T-helper 2 cell treated with Interferon-gamma antibody and Interleukin-4, amounts not matched to agents 5 μg/mL and 100 μg/mL, for 36 hours (primary cell): ENCODE data around the gene PLA2G2C.
A peak's percentile ranks its signal among the peaks of the same experiment; 100 is the strongest.

Source experiments
- DNase-seq: peaks from one replicate; pipeline ENCODE4 v3.0.0; 2021; ENCODE audit warnings: low spot score
- H3K27ac Mint-ChIP-seq: one replicate; pipeline ENCODE4 v1.8.0; 2021; ENCODE audit warnings: mild to moderate bottlenecking, mixed read lengths
- H3K27me3 Mint-ChIP-seq: one replicate; pipeline ENCODE4 v1.8.0; 2021; ENCODE audit warnings: low read depth, mixed read lengths
- H3K36me3 Mint-ChIP-seq: one replicate; pipeline ENCODE4 v1.8.0; 2021; ENCODE audit warnings: low read depth, mixed read lengths
- H3K4me1 Mint-ChIP-seq: one replicate; pipeline ENCODE4 v1.8.0; 2021; ENCODE audit warnings: low read depth, mixed read lengths
- H3K4me3 Mint-ChIP-seq: one replicate; pipeline ENCODE4 v1.8.0; 2022; ENCODE audit warnings: mild to moderate bottlenecking, moderate library complexity, mixed read lengths
- H3K9me3 Mint-ChIP-seq: one replicate; pipeline ENCODE4 v1.8.0; 2021; ENCODE audit warnings: mixed read lengths

The PLA2G2C gene

DNA sequence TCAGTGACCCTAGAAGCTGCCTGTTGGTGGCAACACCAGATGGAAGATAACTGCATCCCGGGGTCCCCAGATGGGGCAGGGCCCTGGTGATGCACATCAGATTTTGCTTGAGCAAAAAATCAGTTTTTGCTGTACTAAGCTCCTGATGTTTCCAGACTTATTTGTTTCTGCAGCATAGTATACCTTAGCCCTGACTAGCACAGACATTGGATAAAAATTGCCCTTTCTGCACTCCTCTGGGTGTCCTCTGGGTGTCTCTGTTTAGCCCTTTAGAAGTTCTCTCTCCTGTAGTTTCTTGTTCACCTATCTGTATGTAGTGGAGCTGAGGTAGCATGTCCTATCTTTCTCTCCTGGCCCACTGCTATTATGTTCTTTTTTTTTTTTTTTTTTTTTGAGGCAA is 30.3 kb upstream of the PLA2G2C start:
- DNase-seq = no peak
- Mint-ChIP-seq H3K4me1 (peaks cover 2% of the 10 kb centered on the region), H3K9me3 (no peaks in the 10 kb centered on the region), H3K27ac (no peak overlapping the region), H3K4me3 (no peak overlapping the region), H3K36me3 (no peaks in the 10 kb centered on the region), H3K27me3 (peaks cover 39% of the 10 kb centered on the region)

- DNase-seq = no peak
- peaks cover 35% of the 10 kb centered on the region for H3K27me3 Mint-ChIP-seq
- H3K4me1 Mint-ChIP-seq = peaks cover 2% of the 10 kb centered on the region
- no peaks in the 10 kb centered on the region for H3K36me3 Mint-ChIP-seq
- no peak overlapping the region for H3K27ac Mint-ChIP-seq
- H3K4me3 Mint-ChIP-seq = no peak overlapping the region
- no peaks in the 10 kb centered on the region for H3K9me3 Mint-ChIP-seq
Observed at GRCh38 chr1:20215716-20216115, 29.4 kb upstream of the PLA2G2C start.

DNA sequence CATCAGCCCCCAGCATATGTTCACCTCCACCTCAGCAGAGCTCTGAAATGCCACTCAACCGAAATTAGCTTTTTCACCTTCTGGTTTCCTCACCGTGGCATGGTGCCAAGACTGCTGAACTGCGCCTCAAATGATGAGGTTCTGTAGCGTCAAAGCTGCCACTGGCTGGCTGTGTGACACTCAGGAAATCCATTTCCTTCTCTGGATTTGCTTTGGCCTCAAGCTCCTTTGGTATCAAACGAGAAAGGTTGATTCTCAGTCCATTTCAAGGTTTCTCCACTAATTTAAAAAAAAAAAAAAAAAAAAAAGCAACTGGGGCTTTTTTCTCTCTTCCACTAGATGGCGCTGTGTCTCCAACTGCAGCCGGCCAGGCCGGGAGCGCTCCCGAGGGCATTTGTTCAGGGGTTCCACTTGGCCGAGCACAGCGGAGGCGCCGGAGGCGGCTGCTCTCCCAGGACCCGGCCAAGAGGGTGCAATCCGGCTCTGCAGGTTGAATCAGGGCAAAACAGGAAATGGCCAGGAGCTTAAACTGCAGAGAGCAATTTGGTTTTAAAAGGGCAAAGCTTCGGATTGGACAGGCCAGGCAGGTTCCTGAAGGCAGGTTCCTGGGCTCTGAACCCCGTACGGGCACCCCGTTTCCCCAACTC is 26.5 kb upstream of the PLA2G2C start:
- Mint-ChIP-seq H3K4me1 (peaks cover 2% of the 10 kb centered on the region), H3K27ac (no peak overlapping the region), H3K27me3 (peaks cover 36% of the 10 kb centered on the region), H3K4me3 (no peak overlapping the region), H3K9me3 (no peaks in the 10 kb centered on the region), H3K36me3 (no peaks in the 10 kb centered on the region)
- DNase-seq = peak; percentile 41

DNA sequence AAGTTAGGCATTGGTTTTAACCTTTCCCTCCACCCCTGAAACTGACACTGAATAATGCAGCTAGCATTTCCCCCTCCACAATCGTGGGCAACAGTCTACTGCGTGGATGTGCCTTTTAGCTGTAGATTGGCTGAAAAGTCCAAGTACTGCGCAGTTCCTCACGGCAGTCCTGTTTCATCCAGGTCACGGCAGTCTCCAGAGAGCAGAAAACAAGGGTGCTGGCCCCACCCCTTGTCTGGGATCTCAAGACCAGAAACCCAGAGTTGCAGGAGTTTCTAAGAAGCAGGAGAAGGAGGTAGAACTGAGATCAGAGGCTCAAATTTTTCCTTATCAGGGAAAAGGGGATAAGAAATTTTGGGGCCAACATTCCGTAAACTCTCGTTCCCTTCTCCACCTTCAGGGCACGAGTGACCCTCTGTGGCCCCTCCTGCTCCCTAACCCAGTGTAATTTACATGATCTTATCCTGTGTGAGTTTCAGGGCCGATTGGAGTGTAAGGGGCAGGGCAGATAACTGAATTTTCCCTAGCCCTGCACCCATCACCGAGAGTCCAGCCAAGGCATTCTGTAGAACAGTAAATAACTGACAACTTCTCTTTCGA is 25.9 kb upstream of the PLA2G2C start:
- no peaks in the 10 kb centered on the region for H3K9me3 Mint-ChIP-seq
- peaks cover 2% of the 10 kb centered on the region for H3K4me1 Mint-ChIP-seq
- no peaks in the 10 kb centered on the region for H3K36me3 Mint-ChIP-seq
- DNase-seq = no peak
- no peak overlapping the region for H3K27ac Mint-ChIP-seq
- H3K4me3 Mint-ChIP-seq = no peak overlapping the region
- H3K27me3 Mint-ChIP-seq = peaks cover 33% of the 10 kb centered on the region

GRCh38 chr1:20211511-20211931 is 25.2 kb upstream of the PLA2G2C start:
- H3K4me3 Mint-ChIP-seq = no peak overlapping the region
- DNase-seq = no peak
- H3K27ac Mint-ChIP-seq = no peak overlapping the region
- no peaks in the 10 kb centered on the region for H3K36me3 Mint-ChIP-seq
- H3K27me3 Mint-ChIP-seq = peaks cover 32% of the 10 kb centered on the region
- H3K9me3 Mint-ChIP-seq = no peaks in the 10 kb centered on the region
- peaks cover 2% of the 10 kb centered on the region for H3K4me1 Mint-ChIP-seq

DNA sequence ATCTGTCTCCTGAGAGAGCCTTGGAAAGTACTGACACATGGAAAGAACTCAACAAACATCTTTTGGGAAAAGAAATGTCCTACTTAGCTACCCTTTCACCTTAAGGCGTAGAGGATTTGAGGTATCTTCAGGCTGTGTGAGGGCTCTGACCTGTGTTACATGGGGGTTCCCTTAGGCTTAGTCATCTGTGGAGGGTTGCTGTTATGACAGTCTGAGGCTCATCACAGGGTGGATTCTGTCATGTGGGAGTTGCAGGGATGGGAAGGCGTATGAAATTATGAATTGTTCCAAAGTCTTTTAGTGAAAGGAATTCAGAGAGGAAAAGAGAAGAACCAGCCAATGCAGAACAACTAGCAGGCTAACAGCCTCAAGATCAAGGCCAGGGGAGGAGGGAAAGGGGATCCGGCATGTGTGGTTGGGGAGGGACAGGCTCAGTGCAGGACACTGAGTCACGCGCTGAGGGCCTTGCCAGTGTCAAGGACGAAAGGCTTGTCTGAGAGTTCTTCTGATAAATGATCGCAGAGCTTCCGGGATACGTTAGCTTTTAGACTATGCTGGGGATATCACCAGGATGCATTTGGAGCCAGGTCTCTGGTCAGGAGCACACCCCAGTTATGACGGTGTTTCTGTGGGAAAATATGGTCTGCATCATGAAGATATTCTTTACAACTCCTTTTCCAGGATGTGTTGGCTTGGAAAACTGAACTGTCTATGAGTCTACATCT is 24.6 kb upstream of the PLA2G2C start:
- Mint-ChIP-seq H3K4me3 (no peak overlapping the region), H3K36me3 (no peaks in the 10 kb centered on the region)

GRCh38 chr1:20209471-20209870 is 23.2 kb upstream of the PLA2G2C start:
- H3K4me1 Mint-ChIP-seq = peaks cover 2% of the 10 kb centered on the region
- no peaks in the 10 kb centered on the region for H3K36me3 Mint-ChIP-seq
- H3K27ac Mint-ChIP-seq = no peak overlapping the region
- peaks cover 23% of the 10 kb centered on the region for H3K27me3 Mint-ChIP-seq
- DNase-seq = no peak
- H3K4me3 Mint-ChIP-seq = no peak overlapping the region
- H3K9me3 Mint-ChIP-seq = no peaks in the 10 kb centered on the region

More for the DNA sequence above, 24.6 kb upstream of the PLA2G2C start:
- Mint-ChIP-seq H3K27me3 (peaks cover 29% of the 10 kb centered on the region), H3K27ac (no peak overlapping the region), H3K4me1 (peaks cover 2% of the 10 kb centered on the region), H3K9me3 (no peaks in the 10 kb centered on the region)
- no peak for DNase-seq

DNA sequence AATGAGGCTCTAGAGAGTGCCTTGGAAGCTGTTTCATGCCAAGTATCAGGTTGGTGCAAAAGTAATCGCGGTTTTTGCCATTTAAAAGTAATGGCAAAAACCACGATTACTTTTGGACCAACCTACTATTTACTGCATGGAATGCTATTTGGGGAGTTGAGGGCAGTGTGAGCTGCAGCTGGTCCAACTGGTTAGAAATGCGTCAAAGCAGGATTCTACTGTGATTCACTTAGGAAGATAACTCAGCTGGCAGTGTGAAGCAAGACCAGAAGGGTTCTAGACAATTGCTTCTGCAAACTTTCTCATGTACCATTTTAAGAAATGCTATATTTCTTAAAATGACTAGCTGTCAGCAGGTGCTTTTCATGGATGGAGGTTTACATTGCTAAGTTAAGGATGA is 21.2 kb upstream of the PLA2G2C start:
- H3K36me3 Mint-ChIP-seq = no peaks in the 10 kb centered on the region
- no peak overlapping the region for H3K27ac Mint-ChIP-seq
- H3K27me3 Mint-ChIP-seq = peaks cover 15% of the 10 kb centered on the region
- H3K4me1 Mint-ChIP-seq = no peaks in the 10 kb centered on the region
- H3K4me3 Mint-ChIP-seq = no peak overlapping the region
- DNase-seq = no peak
- H3K9me3 Mint-ChIP-seq = no peaks in the 10 kb centered on the region

DNA sequence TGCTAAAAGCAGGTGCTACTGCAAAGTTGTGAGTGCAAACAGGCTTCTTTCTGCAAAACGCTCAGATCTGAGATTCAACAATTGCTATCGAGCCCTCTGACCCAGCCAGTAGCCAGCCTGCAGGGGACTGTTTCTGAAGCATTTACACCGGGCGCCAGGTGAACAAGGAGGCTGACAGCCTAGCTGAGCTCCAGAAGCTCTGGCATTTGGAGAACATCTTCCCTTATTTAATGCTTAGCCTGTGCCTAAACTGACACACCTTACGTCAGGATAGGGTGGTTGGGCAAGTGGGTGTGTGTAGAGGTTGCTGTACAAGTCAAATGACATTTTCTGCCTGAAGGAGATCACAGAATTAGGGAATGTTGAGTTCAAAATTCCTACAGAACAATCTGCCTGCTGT is 15.8 kb upstream of the PLA2G2C start:
- Mint-ChIP-seq H3K9me3 (no peaks in the 10 kb centered on the region), H3K4me3 (no peak overlapping the region), H3K4me1 (no peaks in the 10 kb centered on the region), H3K27me3 (peaks cover 35% of the 10 kb centered on the region), H3K27ac (no peak overlapping the region), H3K36me3 (no peaks in the 10 kb centered on the region)
- no peak for DNase-seq

- H3K9me3 Mint-ChIP-seq = no peaks in the 10 kb centered on the region
- DNase-seq = no peak
- H3K27ac Mint-ChIP-seq = no peak overlapping the region
- H3K27me3 Mint-ChIP-seq = peaks cover 35% of the 10 kb centered on the region
- no peaks in the 10 kb centered on the region for H3K36me3 Mint-ChIP-seq
- H3K4me3 Mint-ChIP-seq = no peak overlapping the region
- H3K4me1 Mint-ChIP-seq = no peaks in the 10 kb centered on the region
Observed at GRCh38 chr1:20200966-20201365, 14.6 kb upstream of the PLA2G2C start.

GRCh38 chr1:20199840-20200239 is 13.5 kb upstream of the PLA2G2C start:
- no peak overlapping the region for H3K27ac Mint-ChIP-seq
- peaks cover 40% of the 10 kb centered on the region for H3K27me3 Mint-ChIP-seq
- H3K4me1 Mint-ChIP-seq = peaks cover 2% of the 10 kb centered on the region
- no peak overlapping the region for H3K4me3 Mint-ChIP-seq
- no peak for DNase-seq
- H3K36me3 Mint-ChIP-seq = no peaks in the 10 kb centered on the region
- H3K9me3 Mint-ChIP-seq = no peaks in the 10 kb centered on the region

DNA sequence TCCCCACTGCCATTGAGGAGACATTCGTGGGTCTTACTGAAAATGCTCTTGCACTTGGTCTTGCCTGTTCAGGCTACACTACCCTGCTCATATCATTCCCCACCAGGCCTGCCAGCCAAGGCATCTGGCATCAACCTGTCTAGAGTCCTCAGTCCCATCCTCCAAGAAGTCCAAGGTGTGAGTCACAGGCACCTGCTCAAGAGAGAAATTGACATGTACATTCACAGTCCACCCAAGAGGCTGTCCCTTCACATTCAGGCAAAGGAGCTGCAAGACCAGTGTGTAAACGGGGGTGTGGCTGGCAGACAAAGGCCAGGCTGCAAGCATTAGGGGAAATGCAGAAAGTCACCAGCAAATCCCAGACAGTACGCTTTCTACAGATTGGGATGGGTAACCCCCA is 13.1 kb upstream of the PLA2G2C start:
- H3K4me1 Mint-ChIP-seq = peaks cover 2% of the 10 kb centered on the region
- H3K27me3 Mint-ChIP-seq = peaks cover 40% of the 10 kb centered on the region
- no peaks in the 10 kb centered on the region for H3K36me3 Mint-ChIP-seq
- H3K27ac Mint-ChIP-seq = no peak overlapping the region
- no peak for DNase-seq
- no peak overlapping the region for H3K4me3 Mint-ChIP-seq
- no peaks in the 10 kb centered on the region for H3K9me3 Mint-ChIP-seq

- Mint-ChIP-seq H3K27ac (no peak overlapping the region), H3K27me3 (peaks cover 45% of the 10 kb centered on the region), H3K36me3 (no peaks in the 10 kb centered on the region), H3K4me1 (peaks cover 2% of the 10 kb centered on the region), H3K4me3 (no peak overlapping the region), H3K9me3 (no peaks in the 10 kb centered on the region)
- no peak for DNase-seq
Observed at GRCh38 chr1:20198918-20199317, 12.6 kb upstream of the PLA2G2C start.

DNA sequence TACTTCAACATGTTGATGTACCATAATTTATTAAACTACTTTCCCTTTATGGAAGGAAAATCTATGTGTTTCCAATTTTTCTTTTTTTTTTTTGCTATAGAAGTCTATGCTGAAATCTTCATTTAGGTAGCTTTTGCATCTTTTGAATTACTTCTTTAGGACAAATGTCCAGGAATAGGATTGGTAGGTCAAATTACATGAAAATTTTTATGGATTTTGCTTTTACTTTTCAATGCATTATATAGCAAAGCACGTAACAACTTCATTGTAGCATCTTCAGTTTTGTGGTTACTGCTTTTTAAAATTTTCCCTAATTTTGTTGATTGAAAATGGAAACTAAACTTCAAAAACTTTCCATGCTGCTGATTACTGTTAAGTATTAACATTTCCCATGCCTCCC is 12.0 kb upstream of the PLA2G2C start:
- H3K4me1 Mint-ChIP-seq = peaks cover 2% of the 10 kb centered on the region
- DNase-seq = no peak
- H3K4me3 Mint-ChIP-seq = no peak overlapping the region
- H3K27ac Mint-ChIP-seq = no peak overlapping the region
- peaks cover 39% of the 10 kb centered on the region for H3K27me3 Mint-ChIP-seq
- H3K36me3 Mint-ChIP-seq = no peaks in the 10 kb centered on the region
- H3K9me3 Mint-ChIP-seq = no peaks in the 10 kb centered on the region
